IMR-90 (cell line): ENCODE data around the gene EPSTI1. TPM values are rescaled to one million over a fixed set of nuclear protein-coding genes. Genes with fewer than 3 reads are reported as not detected.

Experiments
- ATAC-seq: fragments of 200-7000 bp; cut with Tn5 transposase; 2 replicates; pipeline ENCODE4 v1.9.1; 2020; ENCODE audit warnings: low read depth, mild to moderate bottlenecking, moderate library complexity
- BruUV-seq: library from RNA; stranded (reverse); fragments of 400-500 nt; replicated peaks from 2 replicates; lab custom pipeline; 2021; lab: Mats Ljungman, UMichigan
- CTCF ChIA-PET: fragments of 300-600 bp; formaldehyde crosslinking; extraction: SDS; loops from one replicate; lab custom pipeline; 2021; ENCODE audit warnings: antibody characterized with exemption; lab: Yijun Ruan, JAX
- POLR2A ChIA-PET: fragments of 300-600 bp; sonication (Branson Sonifier 250); formaldehyde crosslinking; loops from one replicate; lab custom pipeline; 2022; ENCODE audit warnings: antibody characterized with exemption; ENCODE audit not compliant: unreplicated experiment; lab: Charles Lee
- DNase-seq: peaks from one replicate; pipeline ENCODE4 v3.0.0; 2013
- H2AFZ ChIP-seq: replicated peaks from 2 replicates; pipeline ENCODE3; 2013; ENCODE audit warnings: low read length, mild to moderate bottlenecking; ENCODE audit not compliant: poor library complexity
- H2AK5ac ChIP-seq: 2 replicates; pipeline ENCODE4 v1.6.1; 2013; ENCODE audit warnings: low read depth, low read length, inconsistent platforms
- H2AK9ac ChIP-seq: replicated peaks from 2 replicates; pipeline ENCODE3; 2013; ENCODE audit warnings: mild to moderate bottlenecking, low read depth, low read length, moderate library complexity; ENCODE audit not compliant: poor library complexity
- H2BK120ac ChIP-seq: 2 replicates; pipeline ENCODE4 v1.6.1; 2013; ENCODE audit warnings: low read depth, low read length, inconsistent platforms
- H2BK15ac ChIP-seq: 3 replicates; pipeline ENCODE4 v1.6.1; 2013; ENCODE audit warnings: low read depth, low read length, inconsistent platforms
- H2BK20ac ChIP-seq: 2 replicates; pipeline ENCODE4 v1.6.1; 2013; ENCODE audit warnings: low read depth, mild to moderate bottlenecking, inconsistent platforms, low read length, moderate library complexity
- H2BK5ac ChIP-seq: 2 replicates; pipeline ENCODE4 v1.6.1; 2013; ENCODE audit warnings: mild to moderate bottlenecking, low read depth, low read length, inconsistent platforms; ENCODE audit not compliant: poor library complexity, severe bottlenecking
- H3K14ac ChIP-seq: replicated peaks from 2 replicates; pipeline ENCODE4 v1.6.1; 2013; ENCODE audit warnings: low read depth, low read length, inconsistent platforms
- H3K18ac ChIP-seq: 2 replicates; pipeline ENCODE4 v1.6.1; 2013; ENCODE audit warnings: low read depth, low read length, control low read depth
- H3K23ac ChIP-seq: 2 replicates; pipeline ENCODE4 v1.6.1; 2013; ENCODE audit warnings: low read depth, low read length, inconsistent platforms
- H3K27ac ChIP-seq: 2 replicates; pipeline ENCODE4 v1.5.1; 2013; ENCODE audit warnings: mild to moderate bottlenecking, control low read depth, low read length; ENCODE audit not compliant: insufficient read depth
- H3K27me3 ChIP-seq: 2 replicates; pipeline ENCODE4 v1.6.1; 2013; ENCODE audit warnings: low read length; ENCODE audit not compliant: control insufficient read depth, insufficient read depth
- H3K36me3 ChIP-seq: 2 replicates; pipeline ENCODE4 v1.6.1; 2013; ENCODE audit warnings: low read length, mixed read lengths; ENCODE audit not compliant: control insufficient read depth, insufficient read depth
- H3K4ac ChIP-seq: 2 replicates; pipeline ENCODE4 v1.6.1; 2013; ENCODE audit warnings: low read depth, low read length, inconsistent platforms
- H3K4me1 ChIP-seq: 2 replicates; pipeline ENCODE4 v1.6.1; 2013; ENCODE audit warnings: low read length, mixed read lengths; ENCODE audit not compliant: control insufficient read depth, insufficient read depth
- H3K4me2 ChIP-seq: 2 replicates; pipeline ENCODE4 v1.6.1; 2013; ENCODE audit warnings: low read depth, mild to moderate bottlenecking, control low read depth, low read length, moderate library complexity
- H3K4me3 ChIP-seq: 2 replicates; pipeline ENCODE4 v1.5.1; 2013; ENCODE audit warnings: low read depth, mild to moderate bottlenecking, control low read depth, low read length, moderate library complexity; ENCODE audit not compliant: insufficient read depth
- H3K56ac ChIP-seq: 2 replicates; pipeline ENCODE4 v1.6.1; 2013; ENCODE audit warnings: low read length, inconsistent platforms; ENCODE audit not compliant: insufficient read depth; ENCODE audit errors: extremely low read depth
- H3K79me1 ChIP-seq, 2 experiments: 2 replicates each; pipeline ENCODE4 v1.6.1; 2013; ENCODE audit warnings: low read length in 2 of 2, inconsistent platforms in 1 of 2, low read depth in 1 of 2
- H3K9ac ChIP-seq: 2 replicates; pipeline ENCODE4 v1.6.1; 2013; ENCODE audit warnings: low read depth, low read length, control low read depth
- H3K9me1 ChIP-seq: 2 replicates; pipeline ENCODE4 v1.6.1; 2013; ENCODE audit warnings: low read length, inconsistent platforms; ENCODE audit not compliant: insufficient read depth
- H3K9me3 ChIP-seq: 2 replicates; pipeline ENCODE4 v1.6.1; 2013; ENCODE audit warnings: low read length; ENCODE audit not compliant: control insufficient read depth, insufficient read depth
- H4K20me1 ChIP-seq: 2 replicates; pipeline ENCODE4 v1.6.1; 2013; ENCODE audit warnings: low read length, inconsistent platforms; ENCODE audit not compliant: insufficient read depth
- H4K5ac ChIP-seq: 2 replicates; pipeline ENCODE4 v1.6.1; 2013; ENCODE audit warnings: mild to moderate bottlenecking, low read depth, low read length, control low read depth
- H4K8ac ChIP-seq, 2 experiments: 2 replicates each; pipeline ENCODE4 v1.6.1; 2013; ENCODE audit warnings: low read depth in 2 of 2, low read length in 2 of 2, control low read depth in 1 of 2, inconsistent platforms in 1 of 2
- H4K91ac ChIP-seq: 2 replicates; pipeline ENCODE4 v1.6.1; 2013; ENCODE audit warnings: low read depth, low read length, inconsistent platforms; ENCODE audit not compliant: insufficient read depth
- MXI1 ChIP-seq: IDR thresholded peaks from 2 replicates; pipeline ENCODE4 v1.6.1; 2012; ENCODE audit warnings: low read depth, mild to moderate bottlenecking, low read length, moderate library complexity, borderline replicate concordance
- RCOR1 ChIP-seq: IDR thresholded peaks from 2 replicates; pipeline ENCODE4 v1.6.1; 2012; ENCODE audit warnings: mild to moderate bottlenecking, low read length, improper control_type of control experiment; ENCODE audit not compliant: insufficient replicate concordance
- WGBS, 2 experiments: methylation state at CpG; one replicate each; pipeline versions ENCODE4 v1.1.5 to v1.1.7; 2013; ENCODE audit warnings: missing lambda C conversion rate in 2 of 2; ENCODE audit not compliant: insufficient read length in 1 of 2; ENCODE audit errors: extremely low coverage in 2 of 2; 5-methylcytosine and 5-hydroxymethylcytosine counted together
- dilution Hi-C: fragments of 300-500 bp; cut with HindIII; formaldehyde crosslinking; loops from one replicate; pipeline ENCODE4 v1.14.3; 2018; ENCODE audit warnings: low sequenced_read_pairs; ENCODE audit not compliant: unreplicated experiment
- in situ Hi-C: fragments of 300-500 bp; cut with MboI; formaldehyde crosslinking; loops from 3 replicates; pipeline ENCODE4 v1.14.3; 2019; ENCODE audit warnings: low sequenced_read_pairs, inconsistent platforms, mixed read lengths
- intact Hi-C: fragments of 100-400 bp; cut with micrococcal nuclease; formaldehyde crosslinking; loops from 2 replicates; pipeline ENCODE4 v1.10.0; 2022
- polyA plus RNA-seq, 3 experiments: library from polyadenylated mRNA; depleted of rRNA; stranded (reverse); fragments of >200 nt; gene quantifications; 2 replicates each; pipeline ENCODE4 v1.2.3, GENCODE V29; 2012; ENCODE audit warnings: low replicate concordance in 1 of 3
- total RNA-seq: library from RNA; depleted of rRNA; stranded (reverse); fragments of >200 nt; gene quantifications from 2 replicates; pipeline ENCODE4 v1.2.3, GENCODE V29; 2012

The EPSTI1 gene
- total and polyA plus RNA-seq, 2 of the 4 experiments (the other 2 are of a cell fraction): 0.90 to 1.6 TPM

DNA sequence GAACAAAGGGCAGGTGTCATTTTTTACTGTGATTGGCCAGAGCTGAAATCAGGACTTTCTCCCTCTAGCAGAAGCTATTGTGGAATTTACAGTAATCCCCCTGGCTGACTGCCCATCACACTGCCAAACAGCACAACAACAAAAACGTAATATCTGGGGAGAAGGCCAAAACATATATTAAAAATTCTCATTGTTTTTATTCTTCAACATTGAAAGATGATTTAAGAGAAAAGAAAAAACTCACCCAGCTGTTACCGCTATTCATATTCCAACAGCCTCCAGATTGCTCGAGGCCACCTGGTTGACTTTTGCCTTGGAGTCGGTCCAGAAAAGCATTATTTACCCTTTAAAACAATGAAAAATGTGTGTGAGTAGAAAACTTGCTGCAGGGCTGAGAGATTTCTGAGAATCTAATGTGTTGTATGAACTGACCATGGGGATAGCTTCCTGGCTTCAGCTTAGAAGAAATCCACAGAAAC, 97.2 kb downstream of the EPSTI1 start:
- no peaks in the 10 kb centered on the region for H3K9me1 ChIP-seq
- H3K23ac ChIP-seq: no peak overlapping the region
- in situ Hi-C loops: no loop called here
- H3K18ac ChIP-seq: no peak overlapping the region
- no peaks in the 10 kb centered on the region for H3K36me3 ChIP-seq
- no peaks in the 10 kb centered on the region for H3K9me3 ChIP-seq
- H3K4me2 ChIP-seq: no peak overlapping the region
- no peak for TF ChIP-seq MXI1
- no peak for TF ChIP-seq RCOR1
- H2BK5ac ChIP-seq: no peak overlapping the region
- no peak overlapping the region for H3K4me3 ChIP-seq
- ChIA-PET POLR2A (no interaction called here), CTCF (no interaction called here)
- H4K5ac ChIP-seq: no peak overlapping the region
- no peak overlapping the region for H4K8ac ChIP-seq
- H3K9ac ChIP-seq: no peak overlapping the region
- no peak overlapping the region for H2BK120ac ChIP-seq
- dilution Hi-C loops: no loop called here
- H2AFZ ChIP-seq: no peak overlapping the region
- no peak overlapping the region for H3K27ac ChIP-seq
- no peaks in the 10 kb centered on the region for H3K79me1 ChIP-seq
- H4K91ac ChIP-seq: no peak overlapping the region
- H3K27me3 ChIP-seq: no peaks in the 10 kb centered on the region
- no peak overlapping the region for H3K14ac ChIP-seq
- no peak for ATAC-seq
- WGBS, 2 experiments: no CpG with 5 or more reads among the region's 4 CpGs
- H2AK9ac ChIP-seq: no peak overlapping the region
- no peak overlapping the region for H2BK20ac ChIP-seq
- H4K20me1 ChIP-seq: no peaks in the 10 kb centered on the region
- DNase-seq: peak; percentile 36
- no TSS peak for BruUV-seq
- peaks cover 7% of the 10 kb centered on the region for H3K4me1 ChIP-seq
- intact Hi-C loops: no loop called here
- H2BK15ac ChIP-seq: no peak overlapping the region
- H3K56ac ChIP-seq: no peak overlapping the region
- no peak overlapping the region for H3K4ac ChIP-seq
- no peak overlapping the region for H2AK5ac ChIP-seq
